AG09319 (cell line): ENCODE results near the gene CASP10.
"Not testable (repeated sequence)": the region's sequence is repeated elsewhere in the genome, so short reads cannot be mapped to it uniquely, and the experiment has no call there.

ENCODE experiments used
- DNase-seq: peaks from one replicate; pipeline ENCODE4 v3.0.0-alpha.2; 2010; ENCODE audit warnings: low read depth; ENCODE audit errors: extremely low read depth
- TF ChIP-seq, protein P1 (sequence below): IDR thresholded peaks from 2 replicates; pipeline ENCODE4 v1.5.1; 2011; ENCODE audit warnings: low read depth, mild to moderate bottlenecking, inconsistent platforms, low read length, moderate library complexity

CASP10 gene, protein sequence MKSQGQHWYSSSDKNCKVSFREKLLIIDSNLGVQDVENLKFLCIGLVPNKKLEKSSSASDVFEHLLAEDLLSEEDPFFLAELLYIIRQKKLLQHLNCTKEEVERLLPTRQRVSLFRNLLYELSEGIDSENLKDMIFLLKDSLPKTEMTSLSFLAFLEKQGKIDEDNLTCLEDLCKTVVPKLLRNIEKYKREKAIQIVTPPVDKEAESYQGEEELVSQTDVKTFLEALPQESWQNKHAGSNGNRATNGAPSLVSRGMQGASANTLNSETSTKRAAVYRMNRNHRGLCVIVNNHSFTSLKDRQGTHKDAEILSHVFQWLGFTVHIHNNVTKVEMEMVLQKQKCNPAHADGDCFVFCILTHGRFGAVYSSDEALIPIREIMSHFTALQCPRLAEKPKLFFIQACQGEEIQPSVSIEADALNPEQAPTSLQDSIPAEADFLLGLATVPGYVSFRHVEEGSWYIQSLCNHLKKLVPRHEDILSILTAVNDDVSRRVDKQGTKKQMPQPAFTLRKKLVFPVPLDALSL

DNA sequence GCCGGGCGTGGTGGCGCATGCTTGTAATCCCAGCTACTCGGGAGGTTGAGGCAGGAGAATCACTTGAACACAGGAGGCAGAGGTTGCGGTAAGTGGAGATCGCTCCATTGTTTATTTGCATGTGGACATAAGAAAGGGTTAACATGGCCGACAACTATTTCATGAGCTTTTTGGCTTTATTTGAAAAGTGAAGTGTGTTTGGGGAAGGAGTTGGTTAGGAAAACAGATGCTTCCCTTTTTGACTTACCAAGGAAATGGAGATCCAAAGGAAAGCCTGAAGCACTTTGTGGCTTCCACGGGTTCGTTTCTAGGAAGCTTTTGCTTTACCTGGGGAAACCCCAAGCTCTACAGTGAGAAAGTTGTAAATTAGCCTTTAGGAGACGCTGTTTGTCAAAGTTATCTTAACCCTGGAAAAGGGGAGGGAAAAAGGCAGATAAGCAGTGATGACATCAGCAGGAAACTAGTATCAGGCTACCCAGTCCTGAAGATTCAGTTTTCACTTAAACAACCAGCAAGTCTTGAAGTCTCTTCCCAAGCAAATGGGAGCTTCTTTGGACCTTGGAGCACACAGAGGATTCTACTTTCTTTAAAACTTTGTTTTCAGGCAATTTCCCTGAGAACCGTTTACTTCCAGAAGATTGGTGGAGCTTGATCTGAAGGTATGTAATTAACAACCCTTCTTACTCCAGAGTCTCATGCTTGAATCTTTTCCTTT is at the start of gene CASP10:
Gene CASP10 (plus strand): TSS at position 492 of the 715 bp plus-strand sequence. CDS start 2,637 bp downstream, outside the sequence.
- peak; percentile 28 for DNase-seq
- TF ChIP-seq, protein P1, sequence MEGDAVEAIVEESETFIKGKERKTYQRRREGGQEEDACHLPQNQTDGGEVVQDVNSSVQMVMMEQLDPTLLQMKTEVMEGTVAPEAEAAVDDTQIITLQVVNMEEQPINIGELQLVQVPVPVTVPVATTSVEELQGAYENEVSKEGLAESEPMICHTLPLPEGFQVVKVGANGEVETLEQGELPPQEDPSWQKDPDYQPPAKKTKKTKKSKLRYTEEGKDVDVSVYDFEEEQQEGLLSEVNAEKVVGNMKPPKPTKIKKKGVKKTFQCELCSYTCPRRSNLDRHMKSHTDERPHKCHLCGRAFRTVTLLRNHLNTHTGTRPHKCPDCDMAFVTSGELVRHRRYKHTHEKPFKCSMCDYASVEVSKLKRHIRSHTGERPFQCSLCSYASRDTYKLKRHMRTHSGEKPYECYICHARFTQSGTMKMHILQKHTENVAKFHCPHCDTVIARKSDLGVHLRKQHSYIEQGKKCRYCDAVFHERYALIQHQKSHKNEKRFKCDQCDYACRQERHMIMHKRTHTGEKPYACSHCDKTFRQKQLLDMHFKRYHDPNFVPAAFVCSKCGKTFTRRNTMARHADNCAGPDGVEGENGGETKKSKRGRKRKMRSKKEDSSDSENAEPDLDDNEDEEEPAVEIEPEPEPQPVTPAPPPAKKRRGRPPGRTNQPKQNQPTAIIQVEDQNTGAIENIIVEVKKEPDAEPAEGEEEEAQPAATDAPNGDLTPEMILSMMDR, result peak; percentile 53

DNA sequence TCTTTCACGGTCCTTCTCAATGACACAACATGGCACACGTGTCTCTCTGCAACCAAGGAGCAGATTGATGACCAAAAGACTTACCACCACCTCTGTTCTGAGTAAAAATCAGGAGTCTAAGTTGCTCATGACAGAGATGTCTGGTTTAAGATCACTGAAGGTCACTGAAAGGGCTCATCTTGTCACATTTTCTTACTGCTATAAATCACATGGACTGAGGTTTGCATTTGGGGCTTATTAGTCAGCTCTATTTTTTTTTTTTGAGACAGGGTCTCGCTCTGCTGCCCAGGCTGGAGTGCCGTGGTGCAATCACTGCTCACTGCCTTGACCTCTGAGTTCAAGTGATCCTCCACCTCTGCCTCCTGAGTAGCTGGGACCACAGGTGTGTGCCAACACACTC is 47.6 kb upstream of the CASP10 start:
- DNase-seq, result no peak
- TF ChIP-seq, protein P1, result no peak

DNA sequence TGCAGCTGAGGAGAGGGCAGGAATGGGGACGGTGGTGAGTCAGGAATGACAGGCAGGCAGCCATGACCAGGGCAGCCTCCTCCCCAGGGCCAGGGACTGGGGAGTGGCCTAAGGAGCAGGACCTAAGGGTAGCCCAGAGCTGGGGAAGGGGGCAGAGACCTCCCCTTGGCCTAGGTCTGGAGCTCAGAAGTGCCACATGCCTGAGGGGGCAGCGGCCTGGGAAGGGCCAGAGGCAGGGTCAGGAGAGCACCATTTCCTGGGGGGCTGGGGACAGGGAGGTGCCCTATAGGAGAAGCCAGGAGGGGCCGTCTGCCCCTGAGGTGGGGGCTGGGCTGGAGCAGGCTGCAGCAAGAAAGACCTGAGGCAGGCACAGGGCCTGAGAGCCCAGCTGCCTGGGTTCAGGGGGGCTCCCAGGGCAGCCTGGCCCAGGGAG is 46.0 kb upstream of the CASP10 start:
- TF ChIP-seq, protein P1, result no peak
- no peak for DNase-seq

DNA sequence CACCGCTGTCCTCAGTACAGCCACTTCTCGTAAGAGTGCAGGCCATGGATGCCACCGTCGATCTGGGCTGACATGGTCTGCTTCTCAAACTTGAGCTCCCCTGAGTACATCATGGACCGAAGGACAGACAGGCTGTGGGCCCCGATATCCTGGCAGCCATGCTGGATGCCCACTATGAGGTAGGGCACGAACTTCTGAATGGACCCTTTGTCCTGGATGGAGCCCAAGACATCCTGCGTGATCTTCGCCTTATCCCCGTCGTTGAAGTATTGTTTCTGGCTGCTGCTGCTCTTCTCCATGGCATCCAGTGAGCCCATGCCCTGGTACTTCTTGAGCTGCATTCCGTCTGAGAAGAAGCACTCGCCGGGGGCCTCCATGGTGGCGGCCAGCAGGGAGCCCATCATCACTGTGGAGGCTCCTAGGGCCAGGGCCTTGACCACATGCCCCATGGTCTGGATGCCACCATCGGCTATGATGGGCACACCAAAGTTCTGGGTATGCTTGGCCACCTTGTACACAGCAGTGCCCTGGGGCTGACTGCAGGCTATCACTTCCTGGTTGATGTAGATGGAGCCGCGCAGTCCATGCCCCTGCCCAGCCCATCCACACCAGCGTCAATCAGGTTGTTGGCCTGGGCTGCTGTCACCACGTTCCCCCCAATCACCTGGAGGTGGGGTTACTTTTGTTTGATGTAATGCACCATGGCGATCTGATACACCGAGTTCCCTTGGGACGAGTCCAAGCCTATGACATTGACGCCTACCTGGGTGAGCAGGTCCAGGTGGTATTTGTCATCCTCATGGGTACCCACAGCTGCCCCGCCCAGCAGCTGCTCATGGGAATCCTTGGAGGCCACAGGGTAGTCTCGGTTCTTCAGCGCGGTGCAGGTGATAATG is 45.2 kb upstream of the CASP10 start:
- TF ChIP-seq, protein P1, result no peak
- DNase-seq, result no peak

DNA sequence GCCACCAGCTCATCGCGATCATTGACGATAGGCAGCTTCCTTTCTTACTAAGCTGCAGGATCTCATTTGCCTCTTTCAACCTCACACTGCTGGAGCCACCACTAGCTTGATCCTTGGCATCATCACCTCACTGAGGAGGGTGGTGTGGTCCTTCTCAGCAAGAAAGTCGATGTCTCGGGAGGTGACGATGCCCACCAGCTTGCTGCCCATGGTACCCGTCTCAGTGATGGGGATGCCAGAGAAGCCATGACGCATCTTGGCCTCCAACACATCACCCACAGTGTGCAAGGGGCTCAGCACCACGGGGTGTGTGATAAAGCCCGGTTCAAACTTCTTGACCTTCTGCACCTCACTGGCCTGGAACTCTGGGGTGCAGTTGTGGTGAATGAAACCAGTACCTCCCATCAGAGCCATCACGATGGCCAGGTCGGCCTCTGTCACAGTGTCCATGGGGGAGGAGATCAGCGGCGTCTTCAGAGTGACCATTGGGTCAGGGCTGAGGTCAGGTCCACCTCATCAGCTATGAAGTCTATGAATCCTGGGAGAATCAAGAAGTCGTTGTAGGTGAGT is 44.5 kb upstream of the CASP10 start:
- DNase-seq, result no peak
- TF ChIP-seq, protein P1, result no peak

DNA sequence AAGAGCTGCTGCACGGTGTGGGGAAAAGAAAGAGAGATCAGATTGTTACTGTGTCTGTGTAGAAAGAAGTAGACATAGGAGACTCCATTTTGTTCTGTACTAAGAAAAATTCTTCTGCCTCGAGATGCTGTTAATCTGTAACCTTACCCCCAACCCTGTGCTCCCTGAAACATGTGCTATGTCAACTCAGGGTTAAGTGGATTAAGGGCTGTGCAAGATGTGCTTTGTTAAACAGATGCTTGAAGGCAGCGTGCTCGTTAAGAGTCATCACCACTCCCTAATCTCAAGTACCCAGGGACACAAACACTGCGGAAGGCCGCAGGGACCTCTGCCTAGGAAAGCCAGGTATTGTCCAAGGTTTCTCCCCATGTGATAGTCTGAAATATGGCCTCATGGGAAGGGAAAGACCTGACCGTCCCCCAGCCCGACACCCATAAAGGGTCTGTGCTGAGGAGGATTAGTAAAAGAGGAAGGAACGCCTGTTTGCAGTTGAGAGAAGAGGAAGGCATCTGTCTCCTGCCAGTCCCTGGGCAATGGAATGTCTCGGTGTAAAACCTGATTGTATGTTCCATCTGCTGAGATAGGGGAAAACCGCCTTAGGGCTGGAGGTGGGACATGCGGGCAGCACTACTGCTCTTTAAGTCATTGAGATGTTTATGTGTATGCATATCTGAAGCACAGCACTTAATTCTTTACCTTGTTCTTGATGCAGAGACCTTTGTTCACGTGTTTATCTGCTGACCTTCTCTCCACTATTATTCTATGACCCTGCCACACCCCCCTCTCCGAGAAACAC is 43.8 kb upstream of the CASP10 start:
- not testable (repeated sequence) for DNase-seq
